GM18868 (cell line): ENCODE measurements around the gene BCL7A.
"Not testable (repeated sequence)": the region's sequence is repeated elsewhere in the genome, so short reads cannot be mapped to it uniquely, and the experiment has no call there.

Experiments
- ATAC-seq: cut with Tn5 transposase; IDR thresholded peaks from one replicate; pipeline ENCODE4 v1.9.1; 2021; ENCODE audit warnings: mild to moderate bottlenecking, moderate library complexity; ENCODE audit not compliant: unreplicated experiment

Gene BCL7A

DNA sequence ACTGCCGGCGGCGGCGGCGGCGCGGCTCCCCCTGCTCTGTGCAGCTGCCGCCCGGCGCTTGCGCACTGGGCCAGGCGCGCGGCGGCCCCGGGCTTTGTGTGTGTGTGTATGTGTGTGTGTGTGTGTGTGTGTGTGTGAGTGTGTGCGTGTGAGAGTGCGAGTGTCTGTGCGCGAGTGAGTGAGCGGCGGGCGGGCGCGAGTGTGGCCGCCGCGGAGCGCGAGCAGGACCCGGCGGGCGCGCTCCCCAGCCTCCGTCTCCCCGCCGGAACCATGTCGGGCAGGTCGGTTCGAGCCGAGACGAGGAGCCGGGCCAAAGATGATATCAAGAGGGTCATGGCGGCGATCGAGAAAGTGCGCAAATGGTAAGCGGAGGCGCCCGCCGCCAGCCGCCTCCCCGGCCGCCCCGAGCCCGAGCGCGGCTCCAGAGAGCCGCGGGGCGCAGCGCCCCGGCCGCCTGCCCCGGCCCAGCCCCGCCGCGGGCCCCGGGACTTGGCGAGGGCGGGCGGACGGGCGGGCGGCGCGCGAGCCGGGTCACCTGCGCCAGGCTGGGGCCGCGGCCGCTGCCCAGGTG, at the start of gene BCL7A:
Gene BCL7A (plus strand): TSS at position 63 of the 571 bp plus-strand sequence. CDS start 208 bp downstream, at position 271.
- ATAC-seq, result no peak

DNA sequence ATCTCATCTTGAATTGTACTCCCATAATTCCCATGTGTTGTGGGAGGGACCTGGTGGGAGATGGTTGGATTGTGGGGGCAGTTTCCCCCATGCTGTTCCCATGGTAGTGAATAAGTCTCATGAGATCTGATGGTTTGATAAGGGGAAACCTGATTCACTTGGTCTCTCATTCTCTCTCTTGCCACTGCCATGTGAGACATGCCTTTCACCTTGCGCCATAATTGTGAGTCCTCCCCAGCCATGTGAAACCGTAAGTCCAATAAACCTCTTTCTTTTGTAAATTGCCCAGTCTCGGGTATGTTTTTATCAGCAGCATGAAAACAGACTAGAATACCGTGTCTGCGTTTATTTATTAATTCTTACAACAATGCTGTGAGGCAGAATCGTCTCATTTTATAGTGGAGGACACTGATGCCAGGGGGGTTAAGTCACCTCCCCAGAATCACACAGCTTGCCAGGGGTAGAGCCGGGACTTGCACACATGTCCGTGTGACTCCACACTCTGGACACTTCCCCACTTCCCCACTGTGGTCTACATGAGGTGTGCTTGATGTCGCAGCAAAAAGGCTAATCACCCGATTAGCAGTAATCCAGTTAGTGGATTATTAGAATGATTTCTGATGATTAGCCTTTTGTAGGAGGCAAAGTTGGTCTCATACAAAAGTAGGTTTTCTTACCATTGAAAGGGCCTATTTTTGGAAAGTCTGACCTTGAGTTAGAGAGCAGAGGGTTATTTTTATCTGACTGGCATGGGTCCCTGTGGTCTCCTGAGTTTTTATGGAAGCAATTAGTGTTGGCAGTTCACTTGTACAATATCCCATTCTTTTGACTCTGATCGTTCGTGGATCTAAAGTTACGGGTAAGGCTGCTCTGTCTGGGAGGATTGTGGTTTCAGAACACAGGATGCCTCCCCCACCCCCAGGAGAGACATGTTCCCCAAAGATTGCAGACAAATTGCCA, 47.4 kb upstream of the BCL7A start:
- no peak for ATAC-seq

DNA sequence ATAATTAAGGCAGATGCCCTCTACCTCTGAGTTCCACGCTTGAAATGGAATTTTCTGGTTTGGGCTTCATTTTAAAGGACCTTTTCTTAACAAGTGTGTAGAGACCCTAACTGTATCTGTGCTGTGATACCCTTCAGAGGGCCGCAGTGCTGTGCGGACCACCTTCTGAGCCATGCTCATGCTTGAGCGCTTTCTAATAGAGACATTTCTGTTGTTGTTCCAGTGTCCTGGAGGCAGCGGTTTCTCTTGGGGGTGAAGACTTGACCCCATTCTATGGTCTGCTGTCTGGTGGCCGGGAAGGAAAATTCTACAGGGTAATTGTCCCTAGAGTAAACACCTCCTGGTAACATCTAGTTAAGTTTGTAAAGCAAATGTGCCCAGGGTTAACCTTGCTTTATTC, 46.7 kb upstream of the BCL7A start:
- no peak for ATAC-seq

DNA sequence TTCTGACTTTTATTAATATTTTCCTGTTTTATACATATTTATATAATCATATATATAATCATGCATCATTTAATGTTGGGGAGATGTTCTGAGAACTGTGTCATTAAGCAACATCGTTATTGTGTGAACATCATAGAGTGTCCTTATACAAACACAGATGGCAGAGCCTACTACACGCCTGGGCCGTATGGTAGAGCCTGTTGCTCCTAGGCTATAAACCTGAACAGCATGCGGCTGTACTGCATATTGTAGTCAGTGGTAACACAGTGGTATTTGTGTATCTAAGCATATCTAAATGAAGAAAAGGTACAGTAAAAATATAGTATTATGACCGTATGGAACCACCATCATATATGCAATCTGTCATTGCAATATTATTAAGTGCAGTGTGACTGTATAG, 44.7 kb upstream of the BCL7A start:
- no peak for ATAC-seq

DNA sequence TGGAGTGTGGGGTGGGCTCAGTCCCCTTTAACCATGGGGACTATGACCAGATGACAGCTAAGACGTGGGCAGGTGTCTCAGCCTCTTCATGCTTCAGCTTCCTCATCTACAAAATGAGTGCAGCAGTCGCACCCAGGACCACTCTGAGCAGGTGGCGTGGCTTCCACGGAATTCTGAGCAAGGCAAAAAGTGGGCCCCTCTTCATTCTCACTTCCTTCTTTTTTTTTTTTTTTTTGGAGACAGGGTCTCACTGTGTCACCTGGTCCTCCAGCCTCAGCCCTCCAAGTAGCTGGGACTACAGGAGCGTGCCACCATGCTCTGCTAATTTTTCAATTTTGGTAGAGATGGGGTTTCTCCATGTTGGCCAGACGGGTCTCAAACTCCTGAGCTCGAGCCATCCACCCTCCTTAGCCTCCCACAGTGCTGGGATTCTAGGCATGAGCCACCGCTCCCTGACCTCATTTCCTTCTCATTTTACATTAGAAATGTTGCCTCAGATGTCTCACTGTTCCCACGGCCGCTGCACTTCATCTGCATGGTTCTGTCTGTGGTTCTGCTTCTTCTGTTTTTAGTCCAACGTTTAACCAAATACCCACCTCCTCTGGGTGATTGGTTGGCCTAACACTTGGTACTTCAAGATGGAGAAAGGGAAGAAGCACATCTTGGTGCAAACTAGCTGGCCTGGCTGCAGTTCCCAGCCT, 41.3 kb upstream of the BCL7A start:
- ATAC-seq, result peak; percentile 54

DNA sequence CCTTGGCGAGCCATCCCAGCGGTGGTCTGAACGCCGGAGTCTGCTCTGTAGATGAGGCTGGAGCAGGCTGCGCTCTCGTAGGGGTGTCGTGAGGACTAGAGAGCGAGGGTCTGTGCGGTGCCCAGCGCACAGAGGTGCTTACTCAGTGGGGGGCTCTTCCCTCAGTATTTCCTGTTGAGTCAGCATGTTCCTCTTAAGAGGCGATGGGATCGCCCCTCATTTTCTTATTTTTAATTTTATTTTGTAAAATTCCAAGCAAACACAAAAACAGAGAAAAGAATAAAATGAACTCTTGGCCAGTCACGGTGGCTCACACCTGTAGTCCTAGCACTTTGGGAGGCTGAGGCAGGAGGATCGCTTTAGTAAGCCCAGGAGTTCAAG, 40.8 kb upstream of the BCL7A start:
- peak; percentile 26 for ATAC-seq

DNA sequence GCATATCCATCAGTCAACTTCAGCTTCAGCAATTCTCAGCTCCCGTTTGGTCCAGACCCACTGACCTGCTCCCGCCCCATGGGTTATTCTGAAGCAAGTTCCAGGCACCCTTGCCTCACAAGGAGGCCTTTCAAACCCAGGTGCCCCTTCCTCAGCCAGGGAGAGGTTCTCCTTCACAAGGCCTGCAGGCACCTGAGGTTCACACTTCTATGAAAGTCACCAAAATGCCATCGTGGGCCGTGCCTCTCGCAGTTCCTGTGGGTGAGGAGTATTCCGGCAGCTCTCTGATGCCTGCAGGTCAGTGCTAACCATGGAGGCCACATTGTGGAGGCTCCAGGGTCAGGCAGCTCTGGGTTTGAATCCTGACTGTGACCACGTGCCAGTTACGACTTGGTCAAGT, 40.2 kb upstream of the BCL7A start:
- ATAC-seq, result no peak

DNA sequence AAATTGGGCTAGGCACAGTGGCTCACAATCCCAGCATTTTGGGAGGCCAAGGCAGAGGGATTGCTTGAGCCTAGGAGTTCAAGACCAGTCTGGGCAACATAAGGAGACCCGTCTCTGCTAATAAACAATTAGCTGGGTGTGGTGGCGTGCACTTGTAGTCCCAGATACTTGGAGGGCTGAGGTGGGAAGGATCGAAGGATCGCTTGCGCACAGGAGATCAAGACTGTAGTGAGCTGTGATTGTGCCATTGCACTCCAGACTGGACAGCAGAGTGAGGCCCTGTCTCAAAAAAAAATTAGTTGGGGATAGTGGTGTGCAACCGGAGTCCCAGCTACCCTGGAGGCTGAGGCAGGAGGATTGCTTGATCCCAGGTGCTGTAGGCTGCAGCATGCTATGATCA, 38.7 kb upstream of the BCL7A start:
- ATAC-seq, result no peak

DNA sequence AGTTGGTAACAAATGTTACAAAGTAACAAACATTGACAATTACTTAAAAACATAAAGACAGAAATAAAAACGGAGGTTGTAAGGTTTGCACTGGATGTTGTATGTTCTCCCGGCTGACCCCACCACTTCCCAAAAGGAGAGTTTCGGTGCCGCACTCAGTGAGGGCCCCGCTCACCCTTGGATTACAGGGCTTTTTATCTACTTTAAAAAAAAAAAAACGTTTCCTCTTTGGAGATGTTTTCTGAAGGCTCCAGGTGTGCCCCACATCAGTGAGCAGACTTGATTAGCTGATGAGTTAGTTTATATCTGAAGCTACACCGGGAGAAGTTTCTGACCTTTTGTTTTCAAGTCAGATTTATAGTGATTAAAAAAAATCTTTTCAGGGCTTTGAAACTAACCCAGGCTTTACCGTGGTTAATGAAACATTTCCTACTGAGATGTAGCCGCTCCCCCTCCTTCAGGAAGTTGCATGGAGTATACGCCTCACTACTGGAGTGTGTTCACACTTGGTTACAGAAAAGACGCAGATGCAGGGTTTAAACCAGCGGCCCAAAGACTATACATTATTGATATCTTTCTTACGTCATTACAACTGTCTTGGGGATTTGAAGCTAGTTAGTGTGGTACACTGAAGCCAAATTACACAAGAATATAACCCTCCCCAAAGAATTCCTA, 38.0 kb upstream of the BCL7A start:
- no peak for ATAC-seq

DNA sequence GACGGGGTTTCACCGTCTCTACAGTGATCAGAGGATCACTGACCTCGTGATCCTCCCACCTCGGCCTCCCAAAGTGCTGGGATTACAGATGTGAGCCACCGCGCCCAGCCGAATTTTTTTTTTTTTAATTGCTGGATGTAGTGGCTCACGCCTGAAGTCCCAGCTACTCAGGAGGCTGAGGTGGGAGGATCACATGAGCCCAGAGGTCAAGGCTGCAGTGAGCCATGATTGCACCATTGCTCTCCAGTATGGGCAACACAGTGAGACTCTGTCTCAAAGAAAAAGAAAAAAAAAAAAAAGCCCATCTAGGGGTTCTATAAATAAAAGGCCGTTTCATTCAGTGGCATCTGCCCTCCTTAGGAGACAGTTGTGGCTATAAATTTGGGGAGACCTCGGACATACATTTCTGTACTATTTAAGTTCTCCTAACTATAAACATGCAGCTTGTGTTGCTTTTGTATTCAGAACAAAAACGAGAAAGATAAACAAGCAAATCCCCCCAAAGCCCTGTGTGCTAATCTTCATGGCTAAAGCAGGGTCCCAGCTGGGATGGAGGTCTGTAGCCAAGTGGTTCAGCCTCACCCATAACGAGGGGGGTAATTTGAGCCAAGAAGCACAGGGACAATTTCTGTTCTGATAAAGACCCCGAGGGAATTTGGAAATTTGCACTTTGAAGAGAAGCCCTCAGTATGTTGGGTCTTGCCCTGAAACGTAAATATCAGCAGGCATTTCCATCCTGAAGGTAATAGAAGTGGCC, 35.0 kb upstream of the BCL7A start:
- no peak for ATAC-seq

DNA sequence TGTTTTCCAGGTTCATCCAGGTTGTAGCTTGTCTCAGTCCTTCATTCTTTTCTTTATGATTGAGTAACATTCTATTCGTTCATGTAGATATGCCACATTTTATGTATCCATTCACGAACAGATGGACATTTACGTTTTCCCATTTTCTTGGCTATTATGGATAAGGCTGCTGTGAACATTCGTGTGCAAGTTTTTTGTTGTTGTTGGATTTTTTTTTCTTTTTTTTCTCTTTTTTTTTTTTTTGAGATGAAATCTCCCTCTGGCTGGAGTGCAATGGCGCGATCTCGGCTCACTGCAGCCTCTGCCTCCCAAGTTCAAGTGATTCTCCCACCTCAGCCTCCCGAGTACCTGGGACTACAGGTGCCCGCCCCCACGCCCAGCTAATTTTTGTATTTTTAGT, 33.2 kb upstream of the BCL7A start:
- ATAC-seq, result not testable (repeated sequence)

DNA sequence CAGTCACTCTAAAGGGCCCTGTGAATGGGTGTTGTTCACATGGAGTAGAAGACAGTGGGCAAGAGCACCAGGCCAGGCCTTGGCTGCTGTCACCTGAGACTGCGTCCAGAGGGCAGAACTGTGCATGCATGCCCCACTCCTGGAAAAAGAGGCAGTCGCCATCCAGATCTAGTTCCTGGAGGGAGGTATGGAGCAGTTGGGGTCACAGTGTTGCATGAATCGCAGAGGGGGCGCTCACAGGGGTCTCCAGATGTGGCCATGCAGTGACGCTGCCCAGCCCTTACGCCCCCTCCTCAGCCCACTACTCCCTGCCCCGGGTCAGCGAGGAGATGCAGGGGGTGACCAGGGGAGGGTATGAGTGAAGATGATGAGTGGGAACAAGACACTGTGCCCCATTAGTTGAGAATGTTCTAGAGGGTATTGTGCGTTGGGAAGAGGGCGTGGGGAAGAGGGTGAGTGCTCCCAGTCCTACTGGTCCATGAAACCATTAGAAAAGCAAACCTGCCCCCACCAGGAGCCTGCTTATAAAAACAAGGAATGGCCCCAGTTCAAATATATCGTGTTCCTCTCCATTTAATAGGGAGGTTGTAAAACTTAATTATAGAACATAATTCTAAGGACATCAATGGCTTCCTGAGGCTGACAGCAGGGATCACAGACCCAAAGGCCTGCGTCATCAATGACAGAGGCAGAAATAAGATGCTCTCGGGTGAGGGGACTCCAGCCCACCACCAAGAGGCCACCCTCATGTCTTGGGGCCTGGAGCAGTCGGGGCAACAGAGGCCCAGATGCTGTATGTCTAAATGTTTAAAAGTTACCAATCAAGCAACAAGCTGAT, 32.2 kb upstream of the BCL7A start:
- no peak for ATAC-seq

DNA sequence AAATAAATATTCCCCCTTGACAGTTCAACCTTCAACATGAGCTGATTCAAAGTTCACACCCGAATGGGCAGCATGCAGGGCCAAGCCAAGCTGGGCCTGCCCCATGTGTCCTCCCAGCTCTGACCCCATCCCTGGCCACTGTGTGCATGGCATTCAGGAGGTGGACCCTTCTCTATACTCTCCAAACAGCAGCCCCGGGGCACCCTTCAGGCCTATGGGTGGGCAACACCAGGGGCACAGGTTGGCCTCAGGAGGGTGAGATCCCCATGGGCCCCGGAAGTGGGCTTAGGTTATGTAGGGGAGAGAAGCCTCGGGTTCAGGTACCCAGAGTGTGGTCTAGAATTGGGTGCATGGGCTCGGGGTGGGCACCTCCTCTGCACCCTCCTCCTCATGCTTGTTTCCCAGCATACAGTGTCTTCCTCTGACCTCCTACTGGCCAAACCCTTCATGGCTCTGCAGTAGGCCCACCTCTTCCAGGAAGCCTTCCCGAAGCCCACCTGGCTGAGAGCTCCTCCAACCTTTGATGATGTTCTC, 31.5 kb upstream of the BCL7A start:
- no peak for ATAC-seq

DNA sequence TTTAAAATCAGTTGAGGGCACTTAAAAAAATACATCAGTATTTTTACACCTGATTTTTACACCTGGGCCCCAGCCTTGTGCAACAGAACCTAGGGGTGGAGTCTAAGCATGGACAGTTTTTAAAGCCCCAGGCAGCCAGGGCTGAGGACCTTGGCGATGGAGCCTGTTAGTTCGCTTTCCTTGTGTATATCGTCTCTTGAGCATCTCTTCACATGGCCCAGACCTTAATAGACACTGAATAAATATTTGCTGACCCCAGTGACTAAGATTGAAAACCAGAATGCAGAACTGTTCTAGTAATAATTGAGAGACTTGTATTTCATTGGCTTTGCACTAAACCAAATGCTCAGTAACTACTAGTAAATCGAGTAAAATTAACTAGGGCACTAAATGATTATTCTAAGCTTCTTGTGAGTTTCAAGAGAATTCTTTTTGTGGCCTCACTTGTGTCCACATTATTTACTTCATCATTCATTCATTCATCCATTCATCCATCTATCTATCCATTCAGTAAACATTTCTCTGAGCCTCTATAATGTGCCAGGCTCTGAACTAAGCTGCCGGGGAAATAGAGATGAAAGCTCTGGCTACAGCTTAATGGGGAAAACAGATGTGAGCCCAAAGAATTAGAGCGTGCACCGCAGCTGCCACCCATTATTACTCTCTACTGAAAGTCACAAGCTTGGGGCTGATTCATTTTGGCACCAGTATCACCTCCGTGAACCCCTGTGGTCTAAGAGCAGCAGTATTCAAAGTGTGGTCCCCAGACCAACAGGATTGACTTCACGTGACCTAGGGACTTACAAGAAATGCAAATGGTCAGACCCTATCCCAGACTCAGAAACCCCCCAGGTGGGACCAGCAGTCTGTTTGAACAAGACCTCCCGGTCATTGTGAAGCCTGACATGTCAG, 30.7 kb upstream of the BCL7A start:
- ATAC-seq, result peak; percentile 69

DNA sequence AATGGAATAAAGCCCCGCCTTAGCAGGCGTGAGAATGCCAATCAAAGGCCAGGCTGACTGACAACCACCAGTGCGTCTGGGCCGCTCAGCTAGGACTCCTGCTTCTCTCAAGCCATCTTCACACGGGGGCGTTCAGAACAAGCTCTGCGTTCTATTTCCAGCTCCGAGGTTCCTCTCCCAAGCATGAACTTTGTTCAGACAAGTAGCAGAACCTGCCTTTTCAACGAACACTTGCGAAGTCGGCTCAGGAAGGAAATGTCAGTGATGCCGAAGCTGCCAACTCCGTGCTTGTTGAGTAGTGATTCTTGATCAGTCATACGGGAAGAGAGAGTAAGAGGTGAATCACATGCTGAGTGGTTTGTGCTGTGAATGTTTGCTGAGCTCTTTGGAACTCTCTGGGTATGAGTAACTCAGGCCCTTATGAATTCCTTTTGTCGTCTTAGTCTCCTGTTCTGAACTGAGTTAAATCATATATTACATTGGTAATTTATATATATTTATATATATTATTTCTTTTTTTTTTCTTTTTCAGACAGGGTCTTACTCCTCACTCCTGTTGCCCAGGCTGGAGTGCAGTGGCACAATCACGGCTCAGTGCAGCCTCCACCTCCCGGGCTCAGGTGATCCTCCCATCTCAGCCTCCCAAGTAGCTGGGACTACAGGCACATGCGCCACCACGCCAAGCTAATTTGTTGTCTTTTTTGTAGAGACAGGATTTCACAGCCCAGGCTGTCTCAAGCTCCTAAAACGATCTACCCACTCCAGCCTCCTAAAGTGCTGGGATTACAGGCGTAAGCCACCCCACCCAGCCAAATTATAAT, 29.4 kb upstream of the BCL7A start:
- peak; percentile 85 for ATAC-seq

DNA sequence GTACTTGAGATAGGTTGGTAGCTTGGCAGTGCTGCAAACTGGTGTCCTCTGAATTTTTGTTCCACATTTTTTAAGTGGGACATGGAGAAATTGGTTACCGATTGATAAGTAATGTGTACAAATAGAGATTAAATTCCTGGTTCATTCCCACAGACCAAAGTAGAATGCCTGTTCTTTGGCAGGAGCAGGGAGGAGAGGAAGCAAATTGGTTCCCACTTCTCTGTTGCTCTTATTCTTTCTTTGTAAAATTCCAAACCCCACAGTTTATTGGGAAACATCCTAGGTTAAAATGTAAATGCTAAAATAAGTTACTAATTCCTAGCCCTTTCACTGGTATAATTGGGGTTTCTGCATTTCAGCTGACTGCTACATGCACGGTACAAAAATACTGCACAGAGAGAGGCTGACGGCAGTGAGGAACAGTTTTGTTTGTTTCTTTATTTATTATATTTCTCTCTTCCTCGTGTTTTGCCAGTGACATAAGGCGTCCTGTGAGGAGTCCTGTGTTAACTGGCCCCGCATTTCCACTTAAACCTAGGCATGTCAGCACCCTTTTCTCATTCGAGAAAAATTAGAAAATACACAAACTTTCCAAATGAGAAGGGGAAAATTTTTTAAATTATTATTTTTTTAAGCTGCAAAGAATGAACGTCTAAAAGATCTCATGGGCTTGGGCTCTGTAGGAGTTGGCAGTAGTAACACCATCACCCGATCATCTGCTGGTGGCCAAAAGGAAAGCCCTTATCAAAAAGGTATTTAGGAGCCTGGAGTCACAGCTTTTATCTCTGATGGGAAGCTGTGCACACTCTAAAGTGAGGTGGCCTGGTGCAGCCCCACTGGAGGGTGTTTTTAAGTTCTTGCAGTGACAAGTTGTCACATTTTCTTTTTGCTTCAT, 25.4 kb upstream of the BCL7A start:
- ATAC-seq, result no peak
